Measurements from ENCODE around the gene PALD1.
A peak's percentile ranks its signal among the peaks of the same experiment; 100 is the strongest.
"Not testable (repeated sequence)": the region's sequence is repeated elsewhere in the genome, so short reads cannot be mapped to it uniquely, and the experiment has no call there.

The PALD1 gene

DNA sequence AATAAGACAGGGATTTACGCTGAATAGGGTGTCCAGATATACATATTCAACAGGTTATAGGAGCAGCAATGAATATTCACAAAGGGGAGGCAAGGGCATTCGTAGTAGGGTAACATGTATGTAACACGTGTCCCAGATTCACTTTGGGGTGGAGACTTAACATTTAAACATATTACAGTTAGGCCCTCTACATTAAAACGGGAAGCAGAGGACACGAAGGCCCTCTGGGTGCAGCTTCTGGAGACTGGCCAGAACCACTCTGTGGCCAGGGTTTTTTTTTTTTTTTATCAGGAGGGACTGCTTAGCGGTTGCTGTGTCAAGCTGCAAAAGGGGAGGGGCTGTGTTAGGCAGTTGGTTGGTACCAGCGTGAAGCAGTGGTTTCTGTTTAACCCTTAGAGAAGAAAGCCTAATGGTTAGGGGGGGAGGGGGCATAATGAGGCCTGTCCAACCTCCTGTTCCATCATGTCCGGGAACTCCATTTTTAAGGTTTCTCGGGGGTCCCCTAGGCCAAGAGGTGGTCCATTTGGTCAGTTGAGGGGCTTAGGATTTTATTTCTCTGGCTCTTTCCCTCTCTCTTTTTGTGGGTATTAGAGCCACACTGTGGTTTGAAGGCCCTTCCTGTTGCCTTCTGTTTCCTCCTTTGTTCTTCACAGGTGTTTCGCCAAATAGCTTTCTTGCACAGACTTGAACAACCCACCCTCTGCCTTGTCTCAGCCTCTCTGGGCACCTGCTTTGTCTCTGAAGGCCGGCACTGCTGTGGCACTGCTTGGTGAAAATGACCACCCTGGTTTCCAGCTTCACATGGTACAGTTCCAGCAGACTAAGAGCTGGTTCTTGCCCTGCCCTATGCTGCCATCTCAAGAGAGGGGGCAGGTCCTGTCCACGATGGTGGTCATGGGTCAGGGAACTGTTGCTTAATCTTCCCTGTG lies 97.6 kb downstream of the PALD1 start:
- DNase-seq: no peak

- DNase-seq: no peak
Measured at GRCh38 chr10:70576803-70577517, 98.4 kb downstream of the PALD1 start.

GRCh38 chr10:70578371-70578947 lies 99.9 kb downstream of the PALD1 start:
- DNase-seq: no peak

GRCh38 chr10:70579234-70580002 lies 100.9 kb downstream of the PALD1 start:
- DNase-seq: no peak

- not testable (repeated sequence) for DNase-seq
Measured at GRCh38 chr10:70581176-70581575, 102.6 kb downstream of the PALD1 start.

GRCh38 chr10:70582793-70583668 lies 104.5 kb downstream of the PALD1 start:
- no peak for DNase-seq

DNA sequence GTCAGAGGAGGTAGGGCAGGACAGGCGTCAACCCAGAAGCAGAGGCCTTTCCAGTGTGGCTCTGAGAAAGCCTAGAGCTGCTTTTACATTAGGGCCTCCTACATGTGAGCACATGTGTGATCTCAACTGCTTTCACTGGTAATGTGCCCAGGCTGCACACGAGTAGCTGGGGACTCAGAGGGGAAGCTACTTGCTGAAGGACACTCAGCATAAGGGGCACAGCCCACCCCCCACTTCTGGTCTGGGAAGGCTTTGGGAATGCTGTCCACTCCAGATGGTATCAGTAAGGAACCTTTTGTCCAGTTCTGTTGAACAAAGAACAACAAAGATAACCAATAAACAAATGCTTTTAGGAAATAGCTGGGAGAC lies 105.1 kb downstream of the PALD1 start:
- no peak for DNase-seq

DNA sequence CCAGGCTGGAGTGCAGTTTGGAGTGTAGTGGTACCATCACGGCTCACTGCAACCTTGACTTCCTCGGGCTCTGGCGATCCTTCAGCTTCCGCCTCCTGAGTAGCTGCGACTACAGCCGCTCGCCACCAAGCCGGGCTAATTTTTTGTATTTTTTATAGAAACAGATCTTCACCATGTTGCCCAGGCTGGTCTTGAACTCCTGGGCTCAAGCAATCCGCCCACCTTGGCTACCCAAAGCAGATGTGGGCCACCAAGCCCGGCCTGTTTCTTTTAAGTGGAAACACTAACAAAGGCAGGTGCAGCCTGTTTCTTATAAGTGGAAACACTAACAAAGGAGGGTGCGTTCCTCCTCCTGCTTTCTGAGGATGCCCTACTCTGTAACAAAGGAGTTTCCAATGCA lies 105.8 kb downstream of the PALD1 start:
- no peak for DNase-seq

GRCh38 chr10:70584909-70585544 lies 106.5 kb downstream of the PALD1 start:
- DNase-seq: peak; percentile 49

GRCh38 chr10:70585578-70586169 lies 107.1 kb downstream of the PALD1 start:
- DNase-seq: no peak

- no peak for DNase-seq
Measured at GRCh38 chr10:70586348-70586930, 107.9 kb downstream of the PALD1 start.

GRCh38 chr10:70587045-70587658 lies 108.6 kb downstream of the PALD1 start:
- no peak for DNase-seq

- no peak for DNase-seq
Measured at GRCh38 chr10:70588255-70588654, 109.7 kb downstream of the PALD1 start.

- DNase-seq: no peak
Measured at GRCh38 chr10:70588859-70589570, 110.4 kb downstream of the PALD1 start.

- no peak for DNase-seq
Measured at GRCh38 chr10:70589762-70590654, 111.4 kb downstream of the PALD1 start.

GRCh38 chr10:70590655-70591416 lies 112.3 kb downstream of the PALD1 start:
- DNase-seq: no peak

- DNase-seq: no peak
Measured at GRCh38 chr10:70592186-70592735, 113.7 kb downstream of the PALD1 start.

Measured in NCI-H2227 treated with DMSO at 0.1 percent for 48 hours (cell line).